Lower leg skin (tissue), 3 donors: ENCODE data around the gene ACSF3.

Experiments
- CTCF ChIP-seq, 3 donors: fragments of 450-650 bp; IDR thresholded peaks; one replicate each; pipeline ENCODE4 v1.5.1; 2016; ENCODE audit warnings: antibody characterized with exemption in 3 of 3, mild to moderate bottlenecking in 3 of 3, moderate library complexity in 2 of 3
- POLR2A ChIP-seq, 2 donors: fragments of 450-650 bp; IDR thresholded peaks; one replicate each; pipeline ENCODE4 v1.6.1; 2016 to 2017; ENCODE audit warnings: antibody characterized with exemption in 2 of 2, mild to moderate bottlenecking in 1 of 2, moderate library complexity in 1 of 2

GRCh38 chr16:89183463-89183862 is 89.8 kb downstream of the ACSF3 start:
- TF ChIP-seq CTCF (IDR thresholded peaks at IDR 0.05) (no peak), POLR2A (IDR thresholded peaks at IDR 0.05) (no peak)
